Esophagus squamous epithelium (tissue), 4 donors: ENCODE data around the gene SGIP1.

Experiments used
- POLR2A ChIP-seq, 4 donors: fragments of 450-650 bp; IDR thresholded peaks; one replicate each; pipeline ENCODE4 v1.6.1; 2017; ENCODE audit warnings: antibody characterized with exemption in 4 of 4, mild to moderate bottlenecking in 4 of 4, moderate library complexity in 3 of 4
- TF ChIP-seq, protein P1 (sequence below), 6 experiments: fragments of 450-650 bp in 4 of 6; fragments of 200-600 bp in 2 of 6; sonication (generic) in 2 of 6; IDR thresholded peaks; one replicate each; pipeline ENCODE4 v1.5.1; 2016 to 2019; ENCODE audit warnings: antibody characterized with exemption in 6 of 6, mild to moderate bottlenecking in 4 of 6, moderate library complexity in 4 of 6

GRCh38 chr1:66606362-66607065 lies 72.6 kb downstream of the SGIP1 start:
- TF ChIP-seq, protein P1, sequence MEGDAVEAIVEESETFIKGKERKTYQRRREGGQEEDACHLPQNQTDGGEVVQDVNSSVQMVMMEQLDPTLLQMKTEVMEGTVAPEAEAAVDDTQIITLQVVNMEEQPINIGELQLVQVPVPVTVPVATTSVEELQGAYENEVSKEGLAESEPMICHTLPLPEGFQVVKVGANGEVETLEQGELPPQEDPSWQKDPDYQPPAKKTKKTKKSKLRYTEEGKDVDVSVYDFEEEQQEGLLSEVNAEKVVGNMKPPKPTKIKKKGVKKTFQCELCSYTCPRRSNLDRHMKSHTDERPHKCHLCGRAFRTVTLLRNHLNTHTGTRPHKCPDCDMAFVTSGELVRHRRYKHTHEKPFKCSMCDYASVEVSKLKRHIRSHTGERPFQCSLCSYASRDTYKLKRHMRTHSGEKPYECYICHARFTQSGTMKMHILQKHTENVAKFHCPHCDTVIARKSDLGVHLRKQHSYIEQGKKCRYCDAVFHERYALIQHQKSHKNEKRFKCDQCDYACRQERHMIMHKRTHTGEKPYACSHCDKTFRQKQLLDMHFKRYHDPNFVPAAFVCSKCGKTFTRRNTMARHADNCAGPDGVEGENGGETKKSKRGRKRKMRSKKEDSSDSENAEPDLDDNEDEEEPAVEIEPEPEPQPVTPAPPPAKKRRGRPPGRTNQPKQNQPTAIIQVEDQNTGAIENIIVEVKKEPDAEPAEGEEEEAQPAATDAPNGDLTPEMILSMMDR (IDR thresholded peaks at IDR 0.05) = no peak
- TF ChIP-seq POLR2A (IDR thresholded peaks at IDR 0.05) = no peak
